Measurements from ENCODE around the gene CRTC1. TPM values are rescaled to one million over a fixed set of nuclear protein-coding genes. Genes with fewer than 3 reads are reported as not detected.

The CRTC1 gene
- total and polyA plus RNA-seq, 2 experiments from 2014 or later = 2.5 to 4.8 TPM

DNA sequence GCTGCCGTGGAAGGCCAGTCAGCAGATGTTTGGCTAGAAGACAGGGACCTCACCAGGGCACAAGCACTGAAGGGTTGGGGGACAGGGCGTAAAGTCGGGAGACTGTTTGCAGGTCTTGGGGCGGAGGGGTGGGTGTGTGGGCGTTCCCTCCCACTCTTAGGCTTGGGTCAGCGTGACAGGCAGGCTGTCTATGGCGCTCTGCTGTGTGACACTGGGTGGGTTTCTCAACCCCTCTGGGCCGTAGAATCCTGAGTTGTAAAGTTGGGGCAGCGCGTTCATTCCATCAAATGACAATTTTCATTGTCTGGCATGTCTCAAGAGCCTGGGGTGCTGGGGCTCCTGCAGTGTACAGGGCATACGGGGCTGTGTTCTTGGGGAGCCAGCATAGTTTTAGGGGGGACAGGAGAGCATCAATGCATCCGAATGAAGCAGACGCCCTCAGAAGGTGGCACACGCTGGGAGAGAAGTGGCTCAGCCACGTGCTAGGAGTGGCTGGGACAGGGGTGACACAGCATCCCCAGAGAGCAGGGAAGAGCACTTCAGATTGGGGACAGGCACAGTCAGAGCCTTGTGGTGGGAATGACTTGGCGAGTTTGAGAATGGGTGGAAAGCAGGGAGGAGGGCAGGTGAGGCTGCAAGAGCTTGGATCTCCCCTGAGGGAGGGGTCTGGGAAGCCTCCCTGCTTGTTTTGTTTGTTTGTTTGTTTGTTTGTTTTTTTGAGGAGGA lies 4.4 kb downstream of the CRTC1 start:
- no peak for TF ChIP-seq EZH2 (IDR thresholded peaks at IDR 0.05; ENCODE audit: borderline replicate concordance)
- TF ChIP-seq, protein P1, sequence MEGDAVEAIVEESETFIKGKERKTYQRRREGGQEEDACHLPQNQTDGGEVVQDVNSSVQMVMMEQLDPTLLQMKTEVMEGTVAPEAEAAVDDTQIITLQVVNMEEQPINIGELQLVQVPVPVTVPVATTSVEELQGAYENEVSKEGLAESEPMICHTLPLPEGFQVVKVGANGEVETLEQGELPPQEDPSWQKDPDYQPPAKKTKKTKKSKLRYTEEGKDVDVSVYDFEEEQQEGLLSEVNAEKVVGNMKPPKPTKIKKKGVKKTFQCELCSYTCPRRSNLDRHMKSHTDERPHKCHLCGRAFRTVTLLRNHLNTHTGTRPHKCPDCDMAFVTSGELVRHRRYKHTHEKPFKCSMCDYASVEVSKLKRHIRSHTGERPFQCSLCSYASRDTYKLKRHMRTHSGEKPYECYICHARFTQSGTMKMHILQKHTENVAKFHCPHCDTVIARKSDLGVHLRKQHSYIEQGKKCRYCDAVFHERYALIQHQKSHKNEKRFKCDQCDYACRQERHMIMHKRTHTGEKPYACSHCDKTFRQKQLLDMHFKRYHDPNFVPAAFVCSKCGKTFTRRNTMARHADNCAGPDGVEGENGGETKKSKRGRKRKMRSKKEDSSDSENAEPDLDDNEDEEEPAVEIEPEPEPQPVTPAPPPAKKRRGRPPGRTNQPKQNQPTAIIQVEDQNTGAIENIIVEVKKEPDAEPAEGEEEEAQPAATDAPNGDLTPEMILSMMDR (IDR thresholded peaks at IDR 0.05; ENCODE audit: poor library complexity) = no peak
- TF ChIP-seq EZH2phosphoT487 (IDR thresholded peaks at IDR 0.05; ENCODE audit: low read depth, severe bottlenecking, unreplicated experiment) = no peak
- no peak for DNase-seq (ENCODE audit: low spot score)
- H3K27ac ChIP-seq = no peak overlapping the region
- peaks cover 5% of the 10 kb centered on the region for H3K4me1 ChIP-seq (ENCODE audit: insufficient read depth)
- no peaks in the 10 kb centered on the region for H3K9me2 ChIP-seq (replicated peaks; ENCODE audit: insufficient read depth)
- H3K9me3 ChIP-seq (ENCODE audit: low read depth) = no peaks in the 10 kb centered on the region
- no peak overlapping the region for H3K4me2 ChIP-seq
- H3K27me3 ChIP-seq = no peaks in the 10 kb centered on the region
- WGBS (ENCODE audit: low lambda C conversion rate, missing lambda C conversion rate) = 97% methylated on average over 16 of the region's 16 CpGs
- H4K20me1 ChIP-seq (ENCODE audit: insufficient read depth, poor library complexity, severe bottlenecking) = peaks cover 26% of the 10 kb centered on the region
- H2AFZ ChIP-seq = no peak overlapping the region
- no peak overlapping the region for H3K4me3 ChIP-seq
- peaks cover 82% of the 10 kb centered on the region for H3K79me2 ChIP-seq
- no peaks in the 10 kb centered on the region for H3K36me3 ChIP-seq (replicated peaks; ENCODE audit: insufficient read depth, low read depth)

DNA sequence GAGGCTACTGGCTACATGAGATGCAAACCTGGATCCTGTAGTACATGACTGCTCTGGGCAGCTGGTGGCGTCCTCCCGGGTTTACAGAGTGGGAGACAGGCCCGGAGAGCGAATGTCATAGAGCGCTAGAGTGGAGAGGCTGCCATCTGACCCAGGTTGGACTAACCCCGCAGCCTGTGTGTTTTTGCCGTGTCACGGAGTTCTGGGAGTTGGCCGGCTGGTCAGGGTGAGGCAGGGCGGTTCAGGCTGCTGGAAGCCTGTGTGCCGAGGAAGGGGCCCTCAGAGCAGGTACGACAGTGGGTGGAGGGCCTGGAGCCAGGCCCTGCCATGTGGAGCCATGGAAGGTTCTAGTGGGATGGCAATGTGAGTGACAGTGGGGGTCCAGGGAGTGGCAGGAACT lies 12.5 kb downstream of the CRTC1 start:
- Histone ChIP-seq H3K79me2 (peaks cover 64% of the 10 kb centered on the region), H3K9me3 (ENCODE audit: low read depth) (no peaks in the 10 kb centered on the region), H3K4me2 (no peak overlapping the region), H3K9me2 (replicated peaks; ENCODE audit: insufficient read depth) (no peaks in the 10 kb centered on the region), H3K27me3 (no peaks in the 10 kb centered on the region), H3K36me3 (replicated peaks; ENCODE audit: insufficient read depth, low read depth) (no peaks in the 10 kb centered on the region), H3K4me1 (ENCODE audit: insufficient read depth) (peaks cover 7% of the 10 kb centered on the region), H3K27ac (no peak overlapping the region), H3K4me3 (no peak overlapping the region), H4K20me1 (ENCODE audit: insufficient read depth, poor library complexity, severe bottlenecking) (peaks cover 44% of the 10 kb centered on the region), H2AFZ (no peak overlapping the region)
- DNase-seq (ENCODE audit: low spot score) = no peak
- TF ChIP-seq EZH2phosphoT487 (IDR thresholded peaks at IDR 0.05; ENCODE audit: low read depth, severe bottlenecking, unreplicated experiment) (no peak), EZH2 (IDR thresholded peaks at IDR 0.05; ENCODE audit: borderline replicate concordance) (no peak)
- TF ChIP-seq, protein P1 (IDR thresholded peaks at IDR 0.05; ENCODE audit: poor library complexity) = no peak
- 94% methylated on average over 12 of the region's 12 CpGs for WGBS (ENCODE audit: low lambda C conversion rate, missing lambda C conversion rate)

DNA sequence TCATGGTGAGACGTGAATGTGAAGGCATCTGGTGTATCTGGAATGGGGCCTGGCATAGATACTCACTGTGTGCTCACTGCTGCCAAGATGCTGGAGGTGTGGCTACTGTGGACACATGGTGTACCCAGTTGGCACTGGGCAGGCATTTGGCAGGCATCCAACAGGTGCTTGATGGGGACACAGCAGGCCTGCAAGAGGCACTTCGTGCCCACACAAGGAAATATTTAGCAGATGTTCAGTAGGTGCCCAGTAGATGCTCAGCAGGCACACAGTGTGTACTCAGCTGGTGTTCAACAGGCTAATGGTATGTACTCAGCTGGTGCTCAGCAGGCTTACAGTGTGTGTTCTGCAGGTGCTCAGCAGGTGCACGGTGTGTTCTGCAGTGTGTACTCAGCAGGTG lies 14.2 kb downstream of the CRTC1 start:
- H4K20me1 ChIP-seq (ENCODE audit: insufficient read depth, poor library complexity, severe bottlenecking) = peaks cover 57% of the 10 kb centered on the region
- 100% methylated on average over 3 of the region's 3 CpGs for WGBS (ENCODE audit: low lambda C conversion rate, missing lambda C conversion rate)

More for the DNA sequence above, 14.2 kb downstream of the CRTC1 start:
- DNase-seq (ENCODE audit: low spot score) = no peak
- peaks cover 11% of the 10 kb centered on the region for H3K4me1 ChIP-seq (ENCODE audit: insufficient read depth)
- H3K9me2 ChIP-seq (replicated peaks; ENCODE audit: insufficient read depth) = no peaks in the 10 kb centered on the region
- H3K79me2 ChIP-seq = peaks cover 63% of the 10 kb centered on the region
- TF ChIP-seq EZH2 (IDR thresholded peaks at IDR 0.05; ENCODE audit: borderline replicate concordance) (no peak), EZH2phosphoT487 (IDR thresholded peaks at IDR 0.05; ENCODE audit: low read depth, severe bottlenecking, unreplicated experiment) (no peak)
- TF ChIP-seq, protein P1 (IDR thresholded peaks at IDR 0.05; ENCODE audit: poor library complexity) = no peak
- no peak overlapping the region for H3K4me3 ChIP-seq
- H3K27ac ChIP-seq = no peak overlapping the region
- no peak overlapping the region for H2AFZ ChIP-seq
- H3K9me3 ChIP-seq (ENCODE audit: low read depth) = no peaks in the 10 kb centered on the region
- H3K36me3 ChIP-seq (replicated peaks; ENCODE audit: insufficient read depth, low read depth) = no peaks in the 10 kb centered on the region
- no peak overlapping the region for H3K4me2 ChIP-seq
- H3K27me3 ChIP-seq = no peaks in the 10 kb centered on the region
